Erythroblast (primary cell): Measurements from ENCODE around the gene BTBD10.

Experiments used
- GATA1 ChIP-seq: IDR thresholded peaks from 2 replicates; pipeline ENCODE4 v1.6.1; 2011; ENCODE audit warnings: low read depth, mild to moderate bottlenecking, control low read depth, low read length, moderate library complexity
- POLR2A ChIP-seq: IDR thresholded peaks from 2 replicates; pipeline ENCODE4 v1.6.1; 2011; ENCODE audit warnings: mild to moderate bottlenecking, low read length

- TF ChIP-seq POLR2A: no peak
- TF ChIP-seq GATA1: no peak
Measured at GRCh38 chr11:13450832-13451397, 12.1 kb downstream of the BTBD10 start.
